Fibroblast of villous mesenchyme (primary cell): Measurements from ENCODE around the gene TACR2. TPM values are rescaled to one million over a fixed set of nuclear protein-coding genes. Genes with fewer than 3 reads are reported as not detected.

Experiments used
- DNase-seq: peaks from one replicate; pipeline ENCODE4 v3.0.0-alpha.2; 2010; ENCODE audit warnings: low read depth
- H3K4me3 ChIP-seq: 2 replicates; pipeline ENCODE4 v1.5.1; 2011; ENCODE audit warnings: low read depth, mild to moderate bottlenecking, low read length
- CTCF ChIP-seq: IDR thresholded peaks from 2 replicates; pipeline ENCODE4 v1.5.1; 2012; ENCODE audit warnings: low read depth, mild to moderate bottlenecking, low read length; ENCODE audit not compliant: insufficient read depth
- total RNA-seq: library from RNA; depleted of rRNA; stranded (reverse); fragments of >200 nt; gene quantifications from 2 replicates; pipeline ENCODE4 v1.2.3, GENCODE V29; 2012

The TACR2 gene
- total RNA-seq, 1 donor: not detected

GRCh38 chr10:69438536-69439349 lies 22.0 kb upstream of the TACR2 start:
- no peak for TF ChIP-seq CTCF
- DNase-seq: peak; percentile 89
- no peak overlapping the region for H3K4me3 ChIP-seq

GRCh38 chr10:69437321-69438259 lies 20.9 kb upstream of the TACR2 start:
- TF ChIP-seq CTCF: no peak
- no peak overlapping the region for H3K4me3 ChIP-seq
- DNase-seq: no peak

- H3K4me3 ChIP-seq: no peak overlapping the region
- no peak for TF ChIP-seq CTCF
- no peak for DNase-seq
These were observed 19.3 kb upstream of the TACR2 start for GRCh38 chr10:69435966-69436520.

GRCh38 chr10:69434926-69435325 lies 18.2 kb upstream of the TACR2 start:
- no peak overlapping the region for H3K4me3 ChIP-seq
- TF ChIP-seq CTCF: no peak
- no peak for DNase-seq

GRCh38 chr10:69434169-69434568 lies 17.5 kb upstream of the TACR2 start:
- no peak for TF ChIP-seq CTCF
- DNase-seq: peak; percentile 89
- no peak overlapping the region for H3K4me3 ChIP-seq

GRCh38 chr10:69428165-69428564 lies 11.4 kb upstream of the TACR2 start:
- TF ChIP-seq CTCF: no peak
- DNase-seq: no peak
- H3K4me3 ChIP-seq: no peak overlapping the region
